ENCODE measurements around the gene PRKCA.

DNA sequence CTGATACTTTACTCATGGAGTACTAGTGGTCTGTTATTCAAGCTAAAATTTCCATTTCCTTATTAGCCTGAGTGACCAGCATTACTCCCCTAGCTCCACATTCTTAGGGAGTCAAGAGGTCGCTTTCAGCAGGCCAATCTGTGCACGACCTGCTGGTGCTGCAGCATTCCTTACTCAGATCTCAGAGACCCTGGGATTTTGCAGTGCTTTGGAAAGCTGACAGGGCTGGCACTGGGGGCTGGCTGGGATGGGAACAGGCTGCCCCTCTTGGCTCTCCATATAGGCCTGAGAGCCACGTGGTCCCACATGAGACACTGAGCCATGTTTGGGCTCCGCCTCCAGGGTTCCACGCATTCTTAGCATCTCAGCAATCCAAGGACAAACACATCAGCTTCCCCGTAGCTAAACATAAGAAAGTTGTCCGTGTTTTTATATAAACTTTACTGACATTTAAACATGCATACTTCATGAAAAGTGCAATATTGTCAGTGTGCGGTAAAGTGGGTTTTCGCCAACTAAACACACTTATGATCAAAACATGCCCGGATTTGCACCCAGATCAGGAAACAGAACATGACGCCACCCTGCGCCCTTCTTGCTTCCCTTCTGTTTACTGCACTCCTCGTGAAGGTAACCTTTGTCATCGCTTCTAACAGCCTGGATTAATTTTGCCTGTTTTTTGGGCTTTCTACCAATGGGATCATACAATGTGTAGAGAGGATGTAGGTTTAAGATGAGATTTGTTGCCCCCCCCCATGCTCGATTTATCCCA lies 278.0 kb downstream of the PRKCA start:
- TF ChIP-seq, protein P1, sequence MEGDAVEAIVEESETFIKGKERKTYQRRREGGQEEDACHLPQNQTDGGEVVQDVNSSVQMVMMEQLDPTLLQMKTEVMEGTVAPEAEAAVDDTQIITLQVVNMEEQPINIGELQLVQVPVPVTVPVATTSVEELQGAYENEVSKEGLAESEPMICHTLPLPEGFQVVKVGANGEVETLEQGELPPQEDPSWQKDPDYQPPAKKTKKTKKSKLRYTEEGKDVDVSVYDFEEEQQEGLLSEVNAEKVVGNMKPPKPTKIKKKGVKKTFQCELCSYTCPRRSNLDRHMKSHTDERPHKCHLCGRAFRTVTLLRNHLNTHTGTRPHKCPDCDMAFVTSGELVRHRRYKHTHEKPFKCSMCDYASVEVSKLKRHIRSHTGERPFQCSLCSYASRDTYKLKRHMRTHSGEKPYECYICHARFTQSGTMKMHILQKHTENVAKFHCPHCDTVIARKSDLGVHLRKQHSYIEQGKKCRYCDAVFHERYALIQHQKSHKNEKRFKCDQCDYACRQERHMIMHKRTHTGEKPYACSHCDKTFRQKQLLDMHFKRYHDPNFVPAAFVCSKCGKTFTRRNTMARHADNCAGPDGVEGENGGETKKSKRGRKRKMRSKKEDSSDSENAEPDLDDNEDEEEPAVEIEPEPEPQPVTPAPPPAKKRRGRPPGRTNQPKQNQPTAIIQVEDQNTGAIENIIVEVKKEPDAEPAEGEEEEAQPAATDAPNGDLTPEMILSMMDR (IDR thresholded peaks at IDR 0.05): no peak
- TF ChIP-seq POLR2A (IDR thresholded peaks at IDR 0.05): no peak

Data from suprapubic skin (tissue), 3 donors.